ENCODE data around the gene RPS19.

DNA sequence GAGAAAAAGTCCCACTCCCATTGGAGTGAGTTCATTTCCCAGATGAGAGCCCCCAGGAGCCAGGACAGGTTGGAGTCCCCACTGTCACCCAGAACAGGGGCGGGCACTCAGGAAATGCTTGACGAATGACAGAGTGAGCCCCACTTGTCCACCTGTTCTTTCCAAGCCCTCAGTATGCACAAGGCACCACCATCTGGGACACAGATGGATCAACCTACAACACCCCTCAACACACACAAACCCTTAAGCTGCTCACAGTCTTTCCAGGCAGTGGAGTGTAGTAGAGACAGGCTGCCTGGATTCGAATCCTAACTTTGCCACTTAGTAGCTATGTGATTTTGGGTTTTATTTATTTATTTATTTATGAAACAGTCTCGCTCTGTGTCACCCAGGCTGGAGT lies 30.9 kb downstream of the RPS19 start:
- TF ChIP-seq, protein P1, sequence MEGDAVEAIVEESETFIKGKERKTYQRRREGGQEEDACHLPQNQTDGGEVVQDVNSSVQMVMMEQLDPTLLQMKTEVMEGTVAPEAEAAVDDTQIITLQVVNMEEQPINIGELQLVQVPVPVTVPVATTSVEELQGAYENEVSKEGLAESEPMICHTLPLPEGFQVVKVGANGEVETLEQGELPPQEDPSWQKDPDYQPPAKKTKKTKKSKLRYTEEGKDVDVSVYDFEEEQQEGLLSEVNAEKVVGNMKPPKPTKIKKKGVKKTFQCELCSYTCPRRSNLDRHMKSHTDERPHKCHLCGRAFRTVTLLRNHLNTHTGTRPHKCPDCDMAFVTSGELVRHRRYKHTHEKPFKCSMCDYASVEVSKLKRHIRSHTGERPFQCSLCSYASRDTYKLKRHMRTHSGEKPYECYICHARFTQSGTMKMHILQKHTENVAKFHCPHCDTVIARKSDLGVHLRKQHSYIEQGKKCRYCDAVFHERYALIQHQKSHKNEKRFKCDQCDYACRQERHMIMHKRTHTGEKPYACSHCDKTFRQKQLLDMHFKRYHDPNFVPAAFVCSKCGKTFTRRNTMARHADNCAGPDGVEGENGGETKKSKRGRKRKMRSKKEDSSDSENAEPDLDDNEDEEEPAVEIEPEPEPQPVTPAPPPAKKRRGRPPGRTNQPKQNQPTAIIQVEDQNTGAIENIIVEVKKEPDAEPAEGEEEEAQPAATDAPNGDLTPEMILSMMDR (optimal IDR thresholded peaks at IDR 0.05 in 1 of 3, IDR thresholded peaks at IDR 0.05 in 1 of 3, conservative IDR thresholded peaks at IDR 0.05 in 1 of 3; ENCODE audit: extremely low read depth in 1 of 3, insufficient read depth in 2 of 3, low read length in 3 of 3), result no peak
- TF ChIP-seq EZH2 (IDR thresholded peaks at IDR 0.05; ENCODE audit: low read length), result no peak

Data from keratinocyte (primary cell).